ENCODE data around the gene TEX26.

The TEX26 gene

GRCh38 chr13:30895773-30896172 is 36.7 kb upstream of the TEX26 start:
- no peak for DNase-seq
- Histone ChIP-seq H3K27me3 (no peaks in the 10 kb centered on the region), H3K9me3 (no peaks in the 10 kb centered on the region), H3K36me3 (no peaks in the 10 kb centered on the region), H3K4me3 (ENCODE audit: low read depth, low read length) (no peak overlapping the region), H3K4me1 (no peaks in the 10 kb centered on the region)
- TF ChIP-seq, protein P1, sequence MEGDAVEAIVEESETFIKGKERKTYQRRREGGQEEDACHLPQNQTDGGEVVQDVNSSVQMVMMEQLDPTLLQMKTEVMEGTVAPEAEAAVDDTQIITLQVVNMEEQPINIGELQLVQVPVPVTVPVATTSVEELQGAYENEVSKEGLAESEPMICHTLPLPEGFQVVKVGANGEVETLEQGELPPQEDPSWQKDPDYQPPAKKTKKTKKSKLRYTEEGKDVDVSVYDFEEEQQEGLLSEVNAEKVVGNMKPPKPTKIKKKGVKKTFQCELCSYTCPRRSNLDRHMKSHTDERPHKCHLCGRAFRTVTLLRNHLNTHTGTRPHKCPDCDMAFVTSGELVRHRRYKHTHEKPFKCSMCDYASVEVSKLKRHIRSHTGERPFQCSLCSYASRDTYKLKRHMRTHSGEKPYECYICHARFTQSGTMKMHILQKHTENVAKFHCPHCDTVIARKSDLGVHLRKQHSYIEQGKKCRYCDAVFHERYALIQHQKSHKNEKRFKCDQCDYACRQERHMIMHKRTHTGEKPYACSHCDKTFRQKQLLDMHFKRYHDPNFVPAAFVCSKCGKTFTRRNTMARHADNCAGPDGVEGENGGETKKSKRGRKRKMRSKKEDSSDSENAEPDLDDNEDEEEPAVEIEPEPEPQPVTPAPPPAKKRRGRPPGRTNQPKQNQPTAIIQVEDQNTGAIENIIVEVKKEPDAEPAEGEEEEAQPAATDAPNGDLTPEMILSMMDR (IDR thresholded peaks at IDR 0.05; ENCODE audit: low read depth, low read length): no peak

GRCh38 chr13:30898070-30898469 is 34.4 kb upstream of the TEX26 start:
- no peaks in the 10 kb centered on the region for H3K4me1 ChIP-seq
- H3K36me3 ChIP-seq: no peaks in the 10 kb centered on the region
- no peak overlapping the region for H3K4me3 ChIP-seq (ENCODE audit: low read depth, low read length)
- DNase-seq: no peak
- TF ChIP-seq, protein P1 (IDR thresholded peaks at IDR 0.05; ENCODE audit: low read depth, low read length): no peak
- no peaks in the 10 kb centered on the region for H3K27me3 ChIP-seq
- H3K9me3 ChIP-seq: no peaks in the 10 kb centered on the region

- no peaks in the 10 kb centered on the region for H3K4me1 ChIP-seq
- no peak for DNase-seq
- H3K9me3 ChIP-seq: no peaks in the 10 kb centered on the region
- no peak overlapping the region for H3K4me3 ChIP-seq (ENCODE audit: low read depth, low read length)
- H3K27me3 ChIP-seq: no peaks in the 10 kb centered on the region
- H3K36me3 ChIP-seq: no peaks in the 10 kb centered on the region
- TF ChIP-seq, protein P1 (IDR thresholded peaks at IDR 0.05; ENCODE audit: low read depth, low read length): no peak
These were observed 33.7 kb upstream of the TEX26 start for GRCh38 chr13:30898678-30899241.

DNA sequence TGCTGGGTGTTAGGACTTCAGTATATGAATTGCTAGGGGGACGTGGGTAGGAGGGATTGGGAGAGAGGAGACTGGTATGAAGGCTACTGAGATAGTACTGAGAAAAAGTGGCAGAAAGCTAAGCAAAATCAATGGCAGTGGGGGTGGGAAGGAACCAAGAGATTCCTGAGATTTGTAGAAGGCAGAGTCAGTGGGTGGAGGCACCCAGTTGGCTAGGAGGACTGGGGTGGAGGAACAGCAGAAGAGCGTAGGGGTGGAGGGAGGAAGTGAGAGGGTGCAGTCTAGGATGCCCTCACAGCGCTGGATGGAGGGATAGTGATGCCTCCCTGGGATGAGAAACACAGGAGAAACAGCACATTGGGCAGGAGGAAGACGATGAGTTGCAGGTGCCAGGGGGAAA is 32.0 kb upstream of the TEX26 start:
- Histone ChIP-seq H3K27me3 (no peaks in the 10 kb centered on the region), H3K4me1 (no peaks in the 10 kb centered on the region)

GRCh38 chr13:30900952-30901749 is 31.3 kb upstream of the TEX26 start:
- Histone ChIP-seq H3K27me3 (no peaks in the 10 kb centered on the region), H3K9me3 (no peaks in the 10 kb centered on the region), H3K4me1 (no peaks in the 10 kb centered on the region), H3K36me3 (no peaks in the 10 kb centered on the region), H3K4me3 (ENCODE audit: low read depth, low read length) (no peak overlapping the region)
- DNase-seq: no peak
- TF ChIP-seq, protein P1 (IDR thresholded peaks at IDR 0.05; ENCODE audit: low read depth, low read length): no peak

More for the DNA sequence above, 32.0 kb upstream of the TEX26 start:
- H3K4me3 ChIP-seq (ENCODE audit: low read depth, low read length): no peak overlapping the region
- no peaks in the 10 kb centered on the region for H3K9me3 ChIP-seq
- no peak for DNase-seq
- H3K36me3 ChIP-seq: no peaks in the 10 kb centered on the region
- TF ChIP-seq, protein P1 (IDR thresholded peaks at IDR 0.05; ENCODE audit: low read depth, low read length): no peak

- Histone ChIP-seq H3K4me1 (peaks cover 8% of the 10 kb centered on the region), H3K4me3 (ENCODE audit: low read depth, low read length) (no peak overlapping the region), H3K9me3 (no peaks in the 10 kb centered on the region), H3K36me3 (no peaks in the 10 kb centered on the region), H3K27me3 (no peaks in the 10 kb centered on the region)
- no peak for DNase-seq
- TF ChIP-seq, protein P1 (IDR thresholded peaks at IDR 0.05; ENCODE audit: low read depth, low read length): no peak
These were observed 28.4 kb upstream of the TEX26 start for GRCh38 chr13:30904043-30904442.

Data from BE2C (cell line).